MCF 10A (cell line): Measurements from ENCODE around the gene ABR. TPM values are rescaled to one million over a fixed set of nuclear protein-coding genes. Genes with fewer than 3 reads are reported as not detected.

ENCODE experiments used
- BruUV-seq: library from RNA; stranded (reverse); fragments of 400-500 nt; replicated peaks from 2 replicates; lab custom pipeline; 2021; lab: Mats Ljungman, UMichigan
- CTCF ChIA-PET: fragments of 300-600 bp; sonication (Branson Sonifier 250); formaldehyde crosslinking; extraction: SDS; loops from one replicate; lab custom pipeline; 2021; ENCODE audit warnings: antibody characterized with exemption, inconsistent platforms; lab: Yijun Ruan, JAX
- POLR2A ChIA-PET: fragments of 300-600, 350-650 bp; sonication (Branson Sonifier 250); formaldehyde crosslinking; extraction: SDS; loops from one replicate; lab custom pipeline; 2020; ENCODE audit warnings: antibody characterized with exemption, inconsistent platforms; lab: Yijun Ruan, JAX
- DNase-seq: peaks from one replicate; pipeline ENCODE4 v3.0.0-alpha.2; 2018; ENCODE audit not compliant: unreplicated experiment
- H3K27ac Mint-ChIP-seq: one replicate; pipeline ENCODE4 v1.8.0; 2022; ENCODE audit warnings: mild to moderate bottlenecking, low read depth, mixed read lengths; ENCODE audit not compliant: unreplicated experiment
- H3K27me3 Mint-ChIP-seq: one replicate; pipeline ENCODE4 v1.8.0; 2022; ENCODE audit warnings: mixed read lengths; ENCODE audit not compliant: insufficient read depth, unreplicated experiment
- H3K36me3 Mint-ChIP-seq: one replicate; pipeline ENCODE4 v1.8.0; 2022; ENCODE audit warnings: mild to moderate bottlenecking, moderate library complexity, mixed read lengths; ENCODE audit not compliant: insufficient read depth, unreplicated experiment
- H3K4me1 Mint-ChIP-seq: one replicate; pipeline ENCODE4 v1.8.0; 2022; ENCODE audit warnings: mixed read lengths; ENCODE audit not compliant: insufficient read depth, unreplicated experiment
- H3K4me3 Mint-ChIP-seq: one replicate; pipeline ENCODE4 v1.8.0; 2022; ENCODE audit warnings: mild to moderate bottlenecking, moderate library complexity, mixed read lengths; ENCODE audit not compliant: unreplicated experiment
- H3K9me3 Mint-ChIP-seq: one replicate; pipeline ENCODE4 v1.8.0; 2022; ENCODE audit warnings: mixed read lengths; ENCODE audit not compliant: unreplicated experiment
- intact Hi-C: fragments of 100-400 bp; cut with micrococcal nuclease; formaldehyde crosslinking; loops from 2 replicates; pipeline ENCODE4 v1.14.1; 2022
- total RNA-seq: library from RNA; stranded (reverse); gene quantifications from 2 replicates; pipeline ENCODE4 v1.2.3, GENCODE V29; 2022
- TF ChIP-seq, protein P1 (sequence below): fragments of 200-600 bp; IDR thresholded peaks from one replicate; pipeline ENCODE4 v1.8.0; 2022; ENCODE audit warnings: antibody characterized with exemption, mild to moderate bottlenecking; ENCODE audit not compliant: unreplicated experiment

Gene ABR
- total RNA-seq, 1 experiment from 2014 or later, result 44.7 TPM

DNA sequence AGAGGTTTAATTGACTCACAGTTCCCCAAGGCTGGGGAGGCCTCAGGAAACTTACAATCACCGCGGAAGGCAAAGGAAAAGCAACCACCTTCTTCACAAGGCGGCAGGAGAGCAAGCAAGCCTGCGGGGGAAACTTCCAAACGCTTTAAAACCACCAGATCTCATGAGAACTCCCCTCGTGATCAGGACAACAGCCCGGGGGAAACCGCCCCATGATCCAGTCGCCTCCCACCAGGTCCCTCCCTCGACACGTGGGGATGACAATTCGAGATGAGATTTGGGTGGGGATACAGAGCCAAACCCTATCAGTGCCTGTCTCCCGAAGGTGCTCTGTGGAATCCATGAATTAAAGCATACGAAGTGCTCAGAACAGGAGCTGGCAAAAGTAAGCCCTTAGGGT, 43.9 kb upstream of the ABR start:
- intact Hi-C loops, result no loop called here
- Mint-ChIP-seq H3K36me3 (no peaks in the 10 kb centered on the region), H3K4me1 (no peaks in the 10 kb centered on the region), H3K4me3 (no peak overlapping the region), H3K9me3 (no peaks in the 10 kb centered on the region), H3K27ac (no peak overlapping the region), H3K27me3 (peaks cover 15% of the 10 kb centered on the region)
- POLR2A ChIA-PET, result no interaction called here
- no peak for DNase-seq
- TF ChIP-seq, protein P1, sequence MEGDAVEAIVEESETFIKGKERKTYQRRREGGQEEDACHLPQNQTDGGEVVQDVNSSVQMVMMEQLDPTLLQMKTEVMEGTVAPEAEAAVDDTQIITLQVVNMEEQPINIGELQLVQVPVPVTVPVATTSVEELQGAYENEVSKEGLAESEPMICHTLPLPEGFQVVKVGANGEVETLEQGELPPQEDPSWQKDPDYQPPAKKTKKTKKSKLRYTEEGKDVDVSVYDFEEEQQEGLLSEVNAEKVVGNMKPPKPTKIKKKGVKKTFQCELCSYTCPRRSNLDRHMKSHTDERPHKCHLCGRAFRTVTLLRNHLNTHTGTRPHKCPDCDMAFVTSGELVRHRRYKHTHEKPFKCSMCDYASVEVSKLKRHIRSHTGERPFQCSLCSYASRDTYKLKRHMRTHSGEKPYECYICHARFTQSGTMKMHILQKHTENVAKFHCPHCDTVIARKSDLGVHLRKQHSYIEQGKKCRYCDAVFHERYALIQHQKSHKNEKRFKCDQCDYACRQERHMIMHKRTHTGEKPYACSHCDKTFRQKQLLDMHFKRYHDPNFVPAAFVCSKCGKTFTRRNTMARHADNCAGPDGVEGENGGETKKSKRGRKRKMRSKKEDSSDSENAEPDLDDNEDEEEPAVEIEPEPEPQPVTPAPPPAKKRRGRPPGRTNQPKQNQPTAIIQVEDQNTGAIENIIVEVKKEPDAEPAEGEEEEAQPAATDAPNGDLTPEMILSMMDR, result no peak
- CTCF ChIA-PET, result no interaction called here
- BruUV-seq, result no TSS peak

DNA sequence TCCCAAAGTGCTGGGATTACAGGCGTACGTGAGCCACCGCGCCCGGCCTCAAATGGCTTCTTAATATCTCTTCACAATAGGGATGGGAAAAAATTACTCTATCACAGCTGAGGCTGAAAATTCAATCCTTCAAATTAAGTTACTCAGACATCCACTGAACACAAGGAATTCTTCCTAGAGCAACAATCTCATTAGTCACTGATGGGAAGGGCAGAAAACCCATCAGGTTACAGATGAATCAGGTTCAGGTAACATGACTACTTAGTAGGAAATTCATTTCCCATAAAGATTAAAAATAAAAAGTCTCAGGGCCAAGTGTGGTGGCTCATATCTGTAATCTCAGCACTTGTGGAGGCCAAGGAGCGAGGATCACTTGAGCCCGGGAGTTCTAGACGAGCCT, 42.5 kb upstream of the ABR start:
- Mint-ChIP-seq H3K4me3 (no peak overlapping the region), H3K4me1 (no peaks in the 10 kb centered on the region), H3K27ac (no peak overlapping the region), H3K36me3 (no peaks in the 10 kb centered on the region), H3K9me3 (no peaks in the 10 kb centered on the region), H3K27me3 (peaks cover 2% of the 10 kb centered on the region)
- intact Hi-C loops, result no loop called here
- TF ChIP-seq, protein P1, result no peak
- CTCF ChIA-PET, result interaction anchor here (0.7 to 0.8 kb wide), 2 partner anchors 13 to 35 kb away, joined by 3 read pairs; no protein-coding TSS in a partner anchor
- DNase-seq, result no peak
- POLR2A ChIA-PET, result interaction anchor here (0.7 to 0.8 kb wide), 2 partner anchors 9 to 44 kb away, joined by 3 read pairs; no protein-coding TSS in a partner anchor
- no TSS peak for BruUV-seq

DNA sequence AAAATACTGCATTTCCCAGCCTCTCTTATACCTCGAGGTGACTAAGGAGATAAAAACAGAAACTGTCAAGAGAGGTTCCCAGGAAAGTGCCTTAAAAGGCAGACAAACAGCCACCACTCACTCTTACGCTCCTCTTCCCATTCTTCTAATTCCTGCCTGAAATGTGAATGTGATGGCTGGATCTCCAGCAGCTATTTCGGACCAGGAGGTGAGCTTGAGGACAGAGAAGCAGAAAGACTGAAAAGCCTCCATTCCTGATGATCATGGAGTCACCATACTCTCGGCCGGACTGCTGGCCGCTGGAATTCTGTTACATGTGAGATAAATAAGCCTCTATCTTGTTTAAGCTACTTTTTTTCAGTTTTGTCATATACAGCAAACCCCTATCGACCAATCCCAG, 41.4 kb upstream of the ABR start:
- Mint-ChIP-seq H3K4me3 (no peak overlapping the region), H3K36me3 (no peaks in the 10 kb centered on the region), H3K4me1 (no peaks in the 10 kb centered on the region), H3K27ac (no peak overlapping the region), H3K9me3 (no peaks in the 10 kb centered on the region), H3K27me3 (peaks cover 9% of the 10 kb centered on the region)
- BruUV-seq, result no TSS peak
- TF ChIP-seq, protein P1, result no peak
- CTCF ChIA-PET, result interaction anchor here (1.3 kb wide), 1 partner anchor 34 kb away, joined by 3 read pairs; no protein-coding TSS in a partner anchor
- POLR2A ChIA-PET, result no interaction called here
- no peak for DNase-seq
- intact Hi-C loops, result no loop called here

DNA sequence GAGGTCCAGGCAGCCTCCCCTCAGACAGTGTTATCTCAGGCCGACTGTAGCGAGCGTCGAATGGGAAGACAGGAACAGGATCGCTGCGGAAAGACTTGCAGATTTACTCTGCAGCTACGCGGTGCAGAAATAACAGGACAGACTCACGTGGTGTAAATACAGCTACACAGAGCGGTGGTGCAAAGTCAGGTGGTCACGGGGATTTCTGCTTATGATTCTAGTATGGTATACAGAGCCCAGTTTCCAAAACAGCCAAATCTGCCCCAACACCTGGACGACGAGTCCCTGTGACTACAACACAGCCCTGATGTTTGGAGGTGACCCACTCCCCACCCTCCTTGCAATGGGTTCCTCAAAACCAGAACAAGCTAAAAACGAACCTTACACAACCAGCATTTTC, 40.6 kb upstream of the ABR start:
- Mint-ChIP-seq H3K36me3 (no peaks in the 10 kb centered on the region), H3K27ac (no peak overlapping the region), H3K4me1 (no peaks in the 10 kb centered on the region), H3K9me3 (no peaks in the 10 kb centered on the region), H3K4me3 (no peak overlapping the region), H3K27me3 (peaks cover 18% of the 10 kb centered on the region)
- intact Hi-C loops, result no loop called here
- no peak for DNase-seq
- POLR2A ChIA-PET, result no interaction called here
- no TSS peak for BruUV-seq
- TF ChIP-seq, protein P1, result no peak
- CTCF ChIA-PET, result interaction anchor here (0.6 to 1.3 kb wide), 3 partner anchors 12 to 162 kb away, joined by 3 to 4 read pairs (median 4); no protein-coding TSS in a partner anchor
